GM19463 (cell line): ENCODE measurements around the gene CHST11.
"Not testable (repeated sequence)": the region's sequence is repeated elsewhere in the genome, so short reads cannot be mapped to it uniquely, and the experiment has no call there.

Source experiments
- ATAC-seq: cut with Tn5 transposase; IDR thresholded peaks from one replicate; pipeline ENCODE4 v1.9.1; 2021; ENCODE audit warnings: mild to moderate bottlenecking, moderate library complexity; ENCODE audit not compliant: unreplicated experiment

CHST11 gene

GRCh38 chr12:104522985-104523722, 66.4 kb downstream of the CHST11 start:
- ATAC-seq: no peak

- no peak for ATAC-seq
Measured at GRCh38 chr12:104524034-104524832, 67.5 kb downstream of the CHST11 start.

- ATAC-seq: no peak
Measured at GRCh38 chr12:104526320-104526719, 69.6 kb downstream of the CHST11 start.

GRCh38 chr12:104526751-104527150, 70.0 kb downstream of the CHST11 start:
- no peak for ATAC-seq

- not testable (repeated sequence) for ATAC-seq
Measured at GRCh38 chr12:104527653-104528052, 70.9 kb downstream of the CHST11 start.

- ATAC-seq: no peak
Measured at GRCh38 chr12:104529130-104529874, 72.6 kb downstream of the CHST11 start.

GRCh38 chr12:104532636-104533035, 75.9 kb downstream of the CHST11 start:
- no peak for ATAC-seq

- no peak for ATAC-seq
Measured at GRCh38 chr12:104533134-104533533, 76.4 kb downstream of the CHST11 start.

GRCh38 chr12:104534162-104534856, 77.6 kb downstream of the CHST11 start:
- ATAC-seq: no peak

GRCh38 chr12:104534857-104535248, 78.1 kb downstream of the CHST11 start:
- no peak for ATAC-seq

- ATAC-seq: no peak
Measured at GRCh38 chr12:104535369-104535768, 78.6 kb downstream of the CHST11 start.

GRCh38 chr12:104536841-104537240, 80.1 kb downstream of the CHST11 start:
- peak; percentile 67 for ATAC-seq

GRCh38 chr12:104538056-104538455, 81.3 kb downstream of the CHST11 start:
- ATAC-seq: no peak

GRCh38 chr12:104538891-104539462, 82.2 kb downstream of the CHST11 start:
- ATAC-seq: no peak

GRCh38 chr12:104544836-104545235, 88.1 kb downstream of the CHST11 start:
- no peak for ATAC-seq

- ATAC-seq: no peak
Measured at GRCh38 chr12:104546575-104546974, 89.8 kb downstream of the CHST11 start.

GRCh38 chr12:104547235-104547634, 90.5 kb downstream of the CHST11 start:
- ATAC-seq: no peak

- ATAC-seq: no peak
Measured at GRCh38 chr12:104549815-104550480, 93.2 kb downstream of the CHST11 start.

GRCh38 chr12:104551313-104551931, 94.7 kb downstream of the CHST11 start:
- no peak for ATAC-seq

GRCh38 chr12:104553421-104553820, 96.7 kb downstream of the CHST11 start:
- no peak for ATAC-seq
